Measurements from ENCODE around the gene OSTM1.
"Not testable (repeated sequence)": the region's sequence is repeated elsewhere in the genome, so short reads cannot be mapped to it uniquely, and the experiment has no call there.

The OSTM1 gene

GRCh38 chr6:108013787-108014439 is 60.6 kb downstream of the OSTM1 start:
- DNase-seq: no peak

GRCh38 chr6:108009894-108010293 is 64.6 kb downstream of the OSTM1 start:
- DNase-seq: no peak

- not testable (repeated sequence) for DNase-seq
Observed at GRCh38 chr6:108009258-108009657, 65.3 kb downstream of the OSTM1 start.

GRCh38 chr6:108008363-108008762 is 66.2 kb downstream of the OSTM1 start:
- DNase-seq: no peak

GRCh38 chr6:108005961-108006360 is 68.6 kb downstream of the OSTM1 start:
- no peak for DNase-seq

GRCh38 chr6:108004861-108005260 is 69.7 kb downstream of the OSTM1 start:
- DNase-seq: no peak

GRCh38 chr6:108002365-108003221 is 71.9 kb downstream of the OSTM1 start:
- no peak for DNase-seq

GRCh38 chr6:108001696-108002231 is 72.8 kb downstream of the OSTM1 start:
- no peak for DNase-seq

GRCh38 chr6:108000259-108000658 is 74.3 kb downstream of the OSTM1 start:
- DNase-seq: not testable (repeated sequence)

GRCh38 chr6:107999341-107999740 is 75.2 kb downstream of the OSTM1 start:
- DNase-seq: no peak

- DNase-seq: no peak
Observed at GRCh38 chr6:107991772-107992550, 82.6 kb downstream of the OSTM1 start.
